Epithelial cell of proximal tubule (primary cell): ENCODE results near the gene CYP4F8. TPM values are rescaled to one million over a fixed set of nuclear protein-coding genes. Genes with fewer than 3 reads are reported as not detected.

Source experiments
- DNase-seq: peaks from one replicate; pipeline ENCODE4 v3.0.0-alpha.2; 2011; ENCODE audit warnings: low read depth
- H3K4me3 ChIP-seq: 2 replicates; pipeline ENCODE4 v1.5.1; 2011; ENCODE audit warnings: low read depth, mild to moderate bottlenecking, low read length
- total RNA-seq: library from RNA; depleted of rRNA; stranded (reverse); fragments of >200 nt; gene quantifications from 2 replicates; pipeline ENCODE4 v1.2.3, GENCODE V29; 2015
- TF ChIP-seq, protein P1 (sequence below): conservative IDR thresholded peaks from 2 replicates; pipeline ENCODE4 v1.5.1; 2012; ENCODE audit warnings: low read depth, mild to moderate bottlenecking, low read length

CYP4F8 gene
- total RNA-seq, 1 donor from 2014 or later, result not detected

DNA sequence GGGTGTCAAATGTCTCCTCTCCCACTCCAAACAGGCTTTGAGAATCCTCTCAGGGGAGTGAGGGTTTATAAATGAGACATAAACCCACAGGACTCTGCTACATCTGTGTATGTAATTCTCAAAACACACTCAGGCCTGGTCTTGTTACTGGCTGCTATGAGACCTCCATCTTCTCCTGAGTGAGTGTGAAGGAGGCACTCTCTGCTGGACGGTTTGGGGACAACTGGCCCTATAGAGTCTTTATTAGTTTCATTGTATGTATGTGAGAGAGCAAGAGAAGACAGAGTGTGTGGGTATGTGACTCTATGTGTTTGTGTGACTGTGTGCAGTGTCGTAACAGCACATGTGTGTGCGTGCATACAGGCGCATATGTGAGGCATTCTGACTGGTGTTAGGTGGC, 48.2 kb downstream of the CYP4F8 start:
- TF ChIP-seq, protein P1, sequence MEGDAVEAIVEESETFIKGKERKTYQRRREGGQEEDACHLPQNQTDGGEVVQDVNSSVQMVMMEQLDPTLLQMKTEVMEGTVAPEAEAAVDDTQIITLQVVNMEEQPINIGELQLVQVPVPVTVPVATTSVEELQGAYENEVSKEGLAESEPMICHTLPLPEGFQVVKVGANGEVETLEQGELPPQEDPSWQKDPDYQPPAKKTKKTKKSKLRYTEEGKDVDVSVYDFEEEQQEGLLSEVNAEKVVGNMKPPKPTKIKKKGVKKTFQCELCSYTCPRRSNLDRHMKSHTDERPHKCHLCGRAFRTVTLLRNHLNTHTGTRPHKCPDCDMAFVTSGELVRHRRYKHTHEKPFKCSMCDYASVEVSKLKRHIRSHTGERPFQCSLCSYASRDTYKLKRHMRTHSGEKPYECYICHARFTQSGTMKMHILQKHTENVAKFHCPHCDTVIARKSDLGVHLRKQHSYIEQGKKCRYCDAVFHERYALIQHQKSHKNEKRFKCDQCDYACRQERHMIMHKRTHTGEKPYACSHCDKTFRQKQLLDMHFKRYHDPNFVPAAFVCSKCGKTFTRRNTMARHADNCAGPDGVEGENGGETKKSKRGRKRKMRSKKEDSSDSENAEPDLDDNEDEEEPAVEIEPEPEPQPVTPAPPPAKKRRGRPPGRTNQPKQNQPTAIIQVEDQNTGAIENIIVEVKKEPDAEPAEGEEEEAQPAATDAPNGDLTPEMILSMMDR, result no peak
- no peak overlapping the region for H3K4me3 ChIP-seq
- no peak for DNase-seq

DNA sequence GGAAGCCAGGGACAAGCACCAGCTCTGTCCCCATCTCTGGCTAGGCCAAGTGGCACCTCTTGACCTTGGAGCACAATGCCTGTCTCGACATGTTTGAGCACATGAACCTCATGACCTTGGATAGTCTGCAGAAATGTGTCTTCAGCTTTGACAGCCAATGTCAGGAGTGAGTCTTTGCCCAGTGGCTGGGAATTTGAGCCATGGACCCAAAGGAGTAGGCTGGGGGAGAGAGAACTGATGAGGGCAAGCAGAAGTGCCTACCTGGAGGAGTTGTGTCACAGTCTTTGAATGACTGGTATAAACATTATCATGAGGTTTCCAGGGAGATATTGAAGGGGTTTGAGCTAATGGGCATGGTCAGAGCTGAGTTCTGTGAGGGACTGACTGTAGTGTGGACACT, 51.2 kb downstream of the CYP4F8 start:
- TF ChIP-seq, protein P1, result no peak
- no peak overlapping the region for H3K4me3 ChIP-seq
- DNase-seq, result no peak

DNA sequence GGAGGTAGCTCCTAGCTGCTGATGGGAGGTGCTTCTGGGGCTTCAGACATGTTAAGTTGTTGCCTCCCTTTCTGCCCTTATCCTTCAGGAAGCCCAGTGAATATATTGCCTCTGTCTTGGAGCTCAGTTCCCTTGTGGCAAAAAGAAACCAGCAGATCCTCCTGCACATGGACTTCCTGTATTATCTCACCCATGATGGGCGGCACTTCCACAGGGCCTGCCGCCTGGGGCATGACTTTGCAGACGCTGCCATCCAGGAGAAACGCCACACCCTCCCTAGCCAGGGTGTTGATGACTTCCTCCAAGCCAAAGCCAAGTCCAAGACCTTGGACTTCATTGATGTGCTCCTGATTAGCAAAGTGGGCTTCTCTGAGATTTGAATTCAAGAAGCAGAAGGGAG, 51.9 kb downstream of the CYP4F8 start:
- TF ChIP-seq, protein P1, result no peak
- no peak overlapping the region for H3K4me3 ChIP-seq
- no peak for DNase-seq

DNA sequence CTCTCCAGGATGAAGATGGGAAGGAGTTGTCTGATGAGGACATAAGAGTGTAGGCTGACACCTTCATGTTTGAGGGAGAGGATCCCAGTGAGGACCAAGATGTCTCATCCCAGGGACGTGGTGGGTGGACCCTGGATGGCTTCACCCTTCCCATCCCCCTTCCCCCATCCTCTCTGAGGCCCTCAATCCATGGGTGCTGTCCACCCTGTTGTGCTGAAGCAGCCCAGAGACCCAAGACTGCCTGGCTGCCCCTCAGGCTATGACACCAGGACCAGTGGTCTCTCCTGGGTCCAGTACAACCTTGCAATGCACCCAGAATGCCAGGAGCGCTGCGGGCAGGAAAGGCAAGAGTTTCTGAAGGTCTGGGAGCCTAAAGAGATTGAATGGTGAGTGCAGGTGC, 54.4 kb downstream of the CYP4F8 start:
- H3K4me3 ChIP-seq, result no peak overlapping the region
- TF ChIP-seq, protein P1, result no peak
- no peak for DNase-seq

DNA sequence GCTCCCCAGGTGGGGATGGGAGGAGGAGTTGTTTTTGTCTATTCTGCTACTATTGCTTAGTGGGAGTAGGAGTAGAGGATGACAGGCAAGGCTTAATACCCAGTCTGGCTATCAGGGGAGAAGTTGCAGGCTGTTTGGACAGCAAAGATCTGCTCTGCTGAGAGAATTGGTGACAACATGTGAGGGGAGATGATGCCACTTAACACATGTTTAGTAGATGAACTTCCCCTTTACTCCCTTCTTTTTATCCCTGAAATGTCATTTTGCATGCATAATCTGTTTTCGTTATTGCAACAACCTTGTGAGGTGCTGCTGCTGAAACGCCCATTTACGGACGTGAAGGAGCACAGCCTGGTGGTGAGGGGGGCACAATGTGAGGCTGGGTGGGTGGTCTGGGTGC, 54.9 kb downstream of the CYP4F8 start:
- DNase-seq, result no peak
- TF ChIP-seq, protein P1, result no peak
- H3K4me3 ChIP-seq, result no peak overlapping the region

DNA sequence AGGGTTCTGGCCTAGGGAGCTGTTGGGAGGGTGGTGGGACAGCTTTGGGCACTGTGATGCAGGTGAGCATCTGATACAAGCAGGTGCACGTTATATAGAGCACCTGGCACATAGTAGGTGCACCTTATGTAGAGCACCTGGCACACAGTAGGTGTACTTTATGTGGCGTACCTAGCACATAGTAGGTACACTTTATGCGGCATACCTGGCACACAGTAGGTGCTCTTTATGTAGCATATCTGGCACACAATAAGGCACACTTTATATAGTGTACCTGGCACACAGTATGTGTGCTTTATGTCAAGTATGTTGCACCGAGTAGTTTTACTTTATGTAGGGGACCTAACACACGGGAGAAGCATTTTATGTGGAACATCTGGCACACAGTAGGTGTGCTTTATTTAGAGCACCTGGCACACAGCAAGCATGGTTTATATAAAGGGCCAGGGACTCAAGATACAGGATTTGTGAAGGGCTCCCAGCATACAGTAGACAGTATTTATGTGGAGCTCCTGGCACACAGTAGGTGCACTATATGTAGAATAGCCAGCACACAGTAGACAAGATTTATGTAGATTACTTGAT, 56.3 kb downstream of the CYP4F8 start:
- no peak for DNase-seq
- TF ChIP-seq, protein P1, result no peak
- H3K4me3 ChIP-seq, result no peak overlapping the region

DNA sequence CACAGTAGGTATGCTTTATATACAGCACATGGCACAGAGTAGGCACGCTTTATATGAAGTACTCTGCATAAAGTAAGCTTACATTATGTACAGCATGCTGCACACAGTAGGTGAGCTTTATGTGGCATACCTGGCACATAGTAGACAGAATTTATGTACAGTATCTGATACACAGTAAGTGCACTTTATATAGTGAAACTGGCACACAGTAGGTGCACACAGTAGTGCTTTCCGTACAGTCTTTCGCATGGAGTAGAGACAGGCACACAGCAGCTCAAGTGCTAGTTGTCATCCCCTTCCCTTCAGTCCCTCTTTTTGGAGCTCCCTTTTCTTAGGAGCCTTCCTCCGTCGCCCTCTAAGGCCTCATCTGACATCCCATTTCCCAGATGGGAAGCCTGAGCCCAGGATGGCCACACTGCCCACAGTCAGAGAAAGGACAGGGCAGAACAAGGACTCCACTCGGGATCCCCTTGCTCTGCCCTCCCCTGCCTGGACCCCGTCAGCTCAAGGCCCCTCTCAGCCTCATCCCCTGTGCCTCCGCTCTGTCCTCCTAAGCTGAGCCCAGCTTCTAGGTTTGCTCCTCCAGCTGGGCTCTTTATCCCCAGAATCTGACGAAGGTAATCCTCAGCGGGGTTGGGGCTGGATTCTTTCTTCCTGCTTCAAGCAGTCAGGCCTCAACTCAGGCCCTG, 57.0 kb downstream of the CYP4F8 start:
- no peak for DNase-seq
- TF ChIP-seq, protein P1, result no peak
- H3K4me3 ChIP-seq, result no peak overlapping the region
